HG02588 (cell line): ENCODE data around the gene TMEM81.

Experiments used
- ATAC-seq: cut with Tn5 transposase; IDR thresholded peaks from one replicate; pipeline ENCODE4 v1.9.1; 2021; ENCODE audit warnings: mild to moderate bottlenecking, moderate library complexity; ENCODE audit not compliant: unreplicated experiment

Gene TMEM81

GRCh38 chr1:205038132-205038786 is 46.0 kb downstream of the TMEM81 start:
- ATAC-seq, result no peak

- no peak for ATAC-seq
These were observed 46.7 kb downstream of the TMEM81 start for GRCh38 chr1:205037539-205037938.
